ENCODE results near the gene FOXK1.

DNA sequence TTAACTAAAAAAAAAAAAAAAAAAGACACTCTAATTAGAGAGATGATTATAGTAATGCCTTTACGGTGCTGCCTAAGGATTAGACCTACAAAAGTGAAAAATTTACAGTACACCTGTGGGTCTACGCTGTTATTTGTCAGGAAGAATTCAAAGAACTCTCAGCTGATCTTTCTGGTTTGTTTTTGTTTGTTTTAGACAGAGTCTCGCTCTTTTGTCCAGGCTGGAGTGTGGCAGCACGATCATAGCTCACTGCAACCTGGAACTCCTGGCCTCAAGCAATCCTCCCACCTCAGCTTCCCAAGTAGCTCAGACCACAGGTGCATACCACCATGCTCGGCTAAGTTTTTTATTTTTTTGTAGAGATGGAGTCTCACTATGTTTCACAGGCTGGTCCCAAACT is 28.3 kb upstream of the FOXK1 start:
- TF ChIP-seq EZH2 (IDR thresholded peaks at IDR 0.05) (no peak), FOXP2 (optimal IDR thresholded peaks at IDR 0.05; ENCODE audit: control extremely low read depth, extremely low read length, insufficient read depth) (no peak)
